ENCODE measurements around the gene FARS2.

FARS2 gene

DNA sequence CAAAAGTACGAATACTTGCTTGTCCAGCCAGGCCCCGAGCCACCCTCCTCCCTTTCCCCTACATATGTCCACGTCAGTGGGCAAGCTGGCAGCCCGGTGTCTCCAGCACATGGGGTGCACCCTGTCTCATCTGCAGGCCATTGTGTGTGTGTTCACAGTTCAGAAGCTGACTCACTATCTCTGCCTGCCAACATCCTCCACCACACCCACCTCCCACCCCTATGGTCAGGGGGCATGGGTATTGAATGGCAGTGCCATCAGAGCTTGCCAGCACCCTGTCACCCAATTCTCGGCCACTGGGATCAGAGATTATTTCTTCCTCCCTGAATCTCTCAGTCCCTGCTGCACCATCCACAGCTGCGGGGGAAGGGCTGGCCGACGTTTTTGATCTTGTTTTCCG is 195.7 kb downstream of the FARS2 start:
- Histone ChIP-seq H3K27ac (ENCODE audit: extremely low read depth, low read depth, low read length) (no peak overlapping the region), H3K36me3 (ENCODE audit: control insufficient read depth in 2 of 2, insufficient read depth in 1 of 2, low read length in 2 of 2) (no peaks in the 10 kb centered on the region), H3K9me3 (ENCODE audit: control insufficient read depth, insufficient read depth, low read depth, low read length) (no peaks in the 10 kb centered on the region), H3K4me1 (ENCODE audit: control insufficient read depth, insufficient read depth, low read length) (no peaks in the 10 kb centered on the region), H3K4me3 (ENCODE audit: low read depth, low read length) (no peak overlapping the region)
- ChIA-PET POLR2A (no interaction called here), CTCF (interaction anchor here (0.6 to 2.1 kb wide), 3 partner anchors 14 to 882 kb away, joined by 3 to 9 read pairs (median 4); no protein-coding TSS in a partner anchor)
- TF ChIP-seq ZNF324 (tag by site-specific recombination; IDR thresholded peaks at IDR 0.05) (no peak), ZNF610 (tag by site-specific recombination; IDR thresholded peaks at IDR 0.05; ENCODE audit: borderline replicate concordance) (no peak), ZNF621 (tag by site-specific recombination; IDR thresholded peaks at IDR 0.05) (no peak)

DNA sequence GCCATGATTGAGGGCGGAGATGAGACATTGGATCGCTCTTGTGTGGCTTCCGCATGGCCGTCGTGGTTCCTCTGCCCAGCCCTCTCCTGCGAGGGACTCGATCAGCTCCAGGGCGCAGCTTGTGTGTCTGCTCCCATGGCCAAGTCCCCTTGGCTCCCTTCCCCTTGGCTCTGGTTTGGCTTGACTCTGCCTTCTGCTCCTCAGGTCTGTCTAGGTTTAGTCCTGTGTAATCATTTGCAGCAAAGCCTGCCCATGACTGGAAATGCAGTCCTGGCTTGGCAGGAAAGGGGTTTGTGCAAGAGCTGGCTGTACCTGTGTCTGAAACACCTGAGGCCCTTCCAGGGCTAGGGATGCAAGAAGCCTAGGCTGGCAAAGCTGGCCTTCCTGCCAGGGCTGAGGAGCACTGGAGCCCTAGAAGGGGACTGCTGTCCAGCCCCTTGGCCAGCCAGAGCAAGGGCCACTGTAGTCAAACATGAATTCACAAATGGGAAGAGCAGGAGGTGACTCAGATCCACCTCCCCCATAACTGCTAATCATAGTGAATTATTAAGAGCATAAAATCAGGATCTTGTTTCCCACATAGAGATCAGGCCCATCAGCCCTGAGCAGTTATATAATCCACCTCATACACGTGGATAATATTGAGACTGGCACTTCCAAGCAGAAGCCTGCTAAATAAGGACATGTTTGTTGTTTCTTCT is 196.8 kb downstream of the FARS2 start:
- POLR2A ChIA-PET = no interaction called here
- Histone ChIP-seq H3K36me3 (ENCODE audit: control insufficient read depth in 2 of 2, insufficient read depth in 1 of 2, low read length in 2 of 2) (no peaks in the 10 kb centered on the region), H3K27ac (ENCODE audit: extremely low read depth, low read depth, low read length) (no peak overlapping the region), H3K4me3 (ENCODE audit: low read depth, low read length) (no peak overlapping the region), H3K4me1 (ENCODE audit: control insufficient read depth, insufficient read depth, low read length) (no peaks in the 10 kb centered on the region), H3K9me3 (ENCODE audit: control insufficient read depth, insufficient read depth, low read depth, low read length) (no peaks in the 10 kb centered on the region)
- CTCF ChIA-PET = interaction anchor here (2.1 kb wide), 1 partner anchor 13 kb away, joined by 9 read pairs; no protein-coding TSS in a partner anchor
- TF ChIP-seq, protein P1, sequence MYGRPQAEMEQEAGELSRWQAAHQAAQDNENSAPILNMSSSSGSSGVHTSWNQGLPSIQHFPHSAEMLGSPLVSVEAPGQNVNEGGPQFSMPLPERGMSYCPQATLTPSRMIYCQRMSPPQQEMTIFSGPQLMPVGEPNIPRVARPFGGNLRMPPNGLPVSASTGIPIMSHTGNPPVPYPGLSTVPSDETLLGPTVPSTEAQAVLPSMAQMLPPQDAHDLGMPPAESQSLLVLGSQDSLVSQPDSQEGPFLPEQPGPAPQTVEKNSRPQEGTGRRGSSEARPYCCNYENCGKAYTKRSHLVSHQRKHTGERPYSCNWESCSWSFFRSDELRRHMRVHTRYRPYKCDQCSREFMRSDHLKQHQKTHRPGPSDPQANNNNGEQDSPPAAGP (tag by site-specific recombination; IDR thresholded peaks at IDR 0.05) = no peak
- TF ChIP-seq GFI1B (tag by site-specific recombination; IDR thresholded peaks at IDR 0.05) (no peak), ZNF664 (tag by site-specific recombination; IDR thresholded peaks at IDR 0.05) (no peak), ZNF292 (tag by site-specific recombination; IDR thresholded peaks at IDR 0.05; ENCODE audit: borderline replicate concordance, low read depth) (no peak), ZBTB17 (tag by site-specific recombination; IDR thresholded peaks at IDR 0.05) (peak; percentile 39; the same call in 1 of the 2 replicates), ZNF239 (tag by site-specific recombination; IDR thresholded peaks at IDR 0.05) (no peak)
- TF ChIP-seq, protein P2, sequence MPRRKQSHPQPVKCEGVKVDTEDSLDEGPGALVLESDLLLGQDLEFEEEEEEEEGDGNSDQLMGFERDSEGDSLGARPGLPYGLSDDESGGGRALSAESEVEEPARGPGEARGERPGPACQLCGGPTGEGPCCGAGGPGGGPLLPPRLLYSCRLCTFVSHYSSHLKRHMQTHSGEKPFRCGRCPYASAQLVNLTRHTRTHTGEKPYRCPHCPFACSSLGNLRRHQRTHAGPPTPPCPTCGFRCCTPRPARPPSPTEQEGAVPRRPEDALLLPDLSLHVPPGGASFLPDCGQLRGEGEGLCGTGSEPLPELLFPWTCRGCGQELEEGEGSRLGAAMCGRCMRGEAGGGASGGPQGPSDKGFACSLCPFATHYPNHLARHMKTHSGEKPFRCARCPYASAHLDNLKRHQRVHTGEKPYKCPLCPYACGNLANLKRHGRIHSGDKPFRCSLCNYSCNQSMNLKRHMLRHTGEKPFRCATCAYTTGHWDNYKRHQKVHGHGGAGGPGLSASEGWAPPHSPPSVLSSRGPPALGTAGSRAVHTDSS (tag by site-specific recombination; IDR thresholded peaks at IDR 0.05) = no peak

DNA sequence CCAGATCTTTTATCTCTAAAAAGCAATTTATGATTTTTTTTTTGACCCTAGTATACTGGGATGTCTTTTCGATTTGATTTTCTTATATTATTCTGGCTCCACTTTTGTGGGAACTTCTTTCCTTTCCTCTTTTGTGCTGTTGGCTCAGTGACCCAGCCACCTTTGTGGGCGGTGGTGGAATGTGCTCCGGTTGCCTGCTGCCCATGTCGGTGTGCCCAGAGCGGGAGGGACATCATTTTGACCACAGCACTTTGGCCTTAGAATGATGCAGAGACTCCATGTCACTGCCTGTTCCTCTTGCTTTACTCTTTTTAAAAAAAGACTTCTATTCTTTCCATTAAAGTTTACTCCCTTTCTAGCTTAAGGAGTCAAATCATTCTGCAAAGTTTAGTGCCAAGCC is 198.0 kb downstream of the FARS2 start:
- H3K4me3 ChIP-seq (ENCODE audit: low read depth, low read length) = no peak overlapping the region
- no peaks in the 10 kb centered on the region for H3K9me3 ChIP-seq (ENCODE audit: control insufficient read depth, insufficient read depth, low read depth, low read length)
- POLR2A ChIA-PET = no interaction called here
- TF ChIP-seq ZNF16 (tag by site-specific recombination; IDR thresholded peaks at IDR 0.05; ENCODE audit: low read depth) (no peak), ZNF175 (tag by site-specific recombination; IDR thresholded peaks at IDR 0.05) (no peak), IKZF3 (tag by site-specific recombination; IDR thresholded peaks at IDR 0.05) (no peak)
- TF ChIP-seq, protein P3, sequence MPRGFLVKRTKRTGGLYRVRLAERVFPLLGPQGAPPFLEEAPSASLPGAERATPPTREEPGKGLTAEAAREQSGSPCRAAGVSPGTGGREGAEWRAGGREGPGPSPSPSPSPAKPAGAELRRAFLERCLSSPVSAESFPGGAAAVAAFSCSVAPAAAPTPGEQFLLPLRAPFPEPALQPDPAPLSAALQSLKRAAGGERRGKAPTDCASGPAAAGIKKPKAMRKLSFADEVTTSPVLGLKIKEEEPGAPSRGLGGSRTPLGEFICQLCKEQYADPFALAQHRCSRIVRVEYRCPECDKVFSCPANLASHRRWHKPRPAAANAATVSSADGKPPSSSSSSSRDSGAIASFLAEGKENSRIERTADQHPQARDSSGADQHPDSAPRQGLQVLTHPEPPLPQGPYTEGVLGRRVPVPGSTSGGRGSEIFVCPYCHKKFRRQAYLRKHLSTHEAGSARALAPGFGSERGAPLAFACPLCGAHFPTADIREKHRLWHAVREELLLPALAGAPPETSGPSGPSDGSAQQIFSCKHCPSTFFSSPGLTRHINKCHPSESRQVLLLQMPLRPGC (tag by site-specific recombination; IDR thresholded peaks at IDR 0.05) = no peak
- no peak overlapping the region for H3K27ac ChIP-seq (ENCODE audit: extremely low read depth, low read depth, low read length)
- no peaks in the 10 kb centered on the region for H3K36me3 ChIP-seq (ENCODE audit: control insufficient read depth in 2 of 2, insufficient read depth in 1 of 2, low read length in 2 of 2)
- CTCF ChIA-PET = interaction anchor here (0.6 to 3.1 kb wide), 3 partner anchors 12 to 829 kb away, joined by 3 to 14 read pairs (median 4); no protein-coding TSS in a partner anchor
- no peaks in the 10 kb centered on the region for H3K4me1 ChIP-seq (ENCODE audit: control insufficient read depth, insufficient read depth, low read length)
